ENCODE results near the gene DAPK2. TPM values are rescaled to one million over a fixed set of nuclear protein-coding genes. Genes with fewer than 3 reads are reported as not detected.

The DAPK2 gene
- total RNA-seq, 1 experiment from 2014 or later, result 2.3 TPM

GRCh38 chr15:63948436-63948835 is 97.8 kb downstream of the DAPK2 start (continued):
- TF ChIP-seq ZNF263 (CRISPR knock-in tag; IDR thresholded peaks at IDR 0.05; ENCODE audit: low read depth) (no peak), TEAD1 (CRISPR knock-in tag; IDR thresholded peaks at IDR 0.05) (no peak), NFE2L1 (CRISPR knock-in tag; IDR thresholded peaks at IDR 0.05) (no peak)

- Mint-ChIP-seq H3K4me1 (peaks cover 2% of the 10 kb centered on the region), H3K9me3 (no peaks in the 10 kb centered on the region), H3K36me3 (no peaks in the 10 kb centered on the region), H3K27me3 (ENCODE audit: low read depth) (no peaks in the 10 kb centered on the region), H3K4me3 (no peak overlapping the region), H3K27ac (no peak overlapping the region)
- ChIA-PET CTCF (interaction anchor here (1.6 to 4.4 kb wide), 5 partner anchors 22 to 337 kb away, joined by 3 to 80 read pairs (median 52); partner anchors contain the start of gene DAPK2), POLR2A (no interaction called here)
- TF ChIP-seq E2F5 (CRISPR knock-in tag; IDR thresholded peaks at IDR 0.05) (no peak), HMGXB4 (CRISPR knock-in tag; IDR thresholded peaks at IDR 0.05) (no peak), ELF4 (CRISPR knock-in tag; IDR thresholded peaks at IDR 0.05; ENCODE audit: low read depth) (no peak), GRHL2 (CRISPR knock-in tag; IDR thresholded peaks at IDR 0.05; ENCODE audit: insufficient replicate concordance, severe bottlenecking) (no peak), MXD4 (CRISPR knock-in tag; IDR thresholded peaks at IDR 0.05; ENCODE audit: borderline replicate concordance) (no peak), CREM (CRISPR knock-in tag; IDR thresholded peaks at IDR 0.05) (no peak), ATF2 (CRISPR knock-in tag; IDR thresholded peaks at IDR 0.05; ENCODE audit: borderline replicate concordance, low read depth) (no peak), FOXJ3 (CRISPR knock-in tag; IDR thresholded peaks at IDR 0.05; ENCODE audit: borderline replicate concordance) (no peak), OVOL2 (CRISPR knock-in tag; IDR thresholded peaks at IDR 0.05; ENCODE audit: borderline replicate concordance) (no peak), NFATC4 (CRISPR knock-in tag; IDR thresholded peaks at IDR 0.05) (no peak), NFYB (CRISPR knock-in tag; conservative IDR thresholded peaks at IDR 0.05; ENCODE audit: low read depth) (no peak), ESRRA (CRISPR knock-in tag; IDR thresholded peaks at IDR 0.05; ENCODE audit: borderline replicate concordance) (no peak), ERG (CRISPR knock-in tag; IDR thresholded peaks at IDR 0.05) (no peak), RORB (CRISPR knock-in tag; IDR thresholded peaks at IDR 0.05) (no peak), ATF1 (CRISPR knock-in tag; IDR thresholded peaks at IDR 0.05) (no peak), IRF1 (CRISPR knock-in tag; IDR thresholded peaks at IDR 0.05) (no peak)
- DNase-seq (ENCODE audit: low spot score), result no peak
- ATAC-seq, result no peak
These were observed 99.1 kb downstream of the DAPK2 start for GRCh38 chr15:63947228-63947627.

Measured in WTC11 (cell line).